T follicular helper cell (primary cell): ENCODE measurements around the gene TSPEAR.
"Not testable (repeated sequence)": the region's sequence is repeated elsewhere in the genome, so short reads cannot be mapped to it uniquely, and the experiment has no call there.

ENCODE experiments used
- DNase-seq: peaks from one replicate; pipeline ENCODE4 v3.0.0-alpha.2; 2020; ENCODE audit warnings: low read depth

The TSPEAR gene

GRCh38 chr21:44650973-44651675, 60.2 kb downstream of the TSPEAR start:
- DNase-seq = no peak

GRCh38 chr21:44650265-44650972, 61.0 kb downstream of the TSPEAR start:
- no peak for DNase-seq

DNA sequence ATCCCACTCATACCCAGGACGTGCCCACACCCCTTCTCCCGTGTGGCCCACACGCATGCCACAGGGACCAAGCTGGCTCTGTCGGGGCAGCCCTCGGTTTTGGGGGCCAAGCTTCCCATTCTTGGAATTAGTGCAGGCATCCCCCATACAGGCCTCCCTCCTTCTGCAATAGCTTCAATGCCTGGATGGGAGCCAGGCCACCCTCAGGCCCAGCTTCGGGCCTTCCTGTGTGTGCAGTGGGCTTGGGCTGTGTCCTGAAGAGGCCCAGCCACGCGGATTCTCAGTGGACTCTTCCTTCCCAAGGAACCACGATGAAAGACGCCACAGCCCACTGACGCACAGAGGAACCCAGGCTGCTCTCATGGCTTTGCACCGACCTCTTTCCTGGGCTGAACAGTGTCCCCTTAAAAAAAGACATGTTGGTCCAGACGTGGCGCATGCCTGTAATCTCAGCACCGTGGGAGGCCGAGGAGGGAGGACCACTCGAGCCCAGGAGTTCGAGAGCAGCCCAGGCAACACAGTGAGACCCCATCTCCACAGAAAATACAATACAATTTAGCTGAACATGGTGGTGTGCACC, 61.8 kb downstream of the TSPEAR start:
- no peak for DNase-seq

DNA sequence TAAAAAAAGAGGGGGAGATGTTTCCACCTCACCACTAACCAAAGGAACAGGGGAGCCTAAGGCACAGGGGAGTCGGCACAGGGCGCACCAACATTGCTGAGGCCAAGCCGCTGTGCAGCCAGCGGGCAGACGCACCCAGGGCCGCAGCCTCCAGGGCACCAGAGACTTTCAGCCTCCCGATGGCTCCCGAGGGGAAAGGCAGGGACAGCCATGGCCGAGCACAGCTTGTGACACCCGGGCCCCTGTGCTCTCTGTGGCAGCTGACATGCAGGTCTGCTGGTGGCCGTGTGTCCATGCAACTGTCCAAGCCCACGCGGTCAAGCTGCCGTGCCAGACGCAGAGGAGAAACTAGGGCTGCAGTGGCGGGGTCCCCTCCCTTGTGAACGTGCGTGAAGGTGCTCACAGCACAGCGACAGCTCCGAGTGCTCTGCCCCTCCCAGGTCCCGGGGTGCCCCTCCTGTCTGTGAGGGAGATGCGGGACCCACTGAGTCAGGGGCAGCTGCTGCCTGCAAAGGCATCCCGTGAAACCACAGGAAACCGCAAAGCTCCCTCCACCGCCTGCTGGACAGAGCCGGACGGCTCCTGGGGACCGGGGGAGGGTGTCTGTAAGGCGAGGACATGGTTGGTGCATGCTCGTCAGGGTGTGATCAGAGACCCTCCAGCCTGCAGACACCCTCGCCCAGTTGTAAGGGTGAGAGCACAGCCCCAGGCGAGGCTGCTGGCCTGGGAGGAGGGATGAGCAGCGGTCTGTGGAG, 62.6 kb downstream of the TSPEAR start:
- no peak for DNase-seq

- no peak for DNase-seq
These were observed 64.2 kb downstream of the TSPEAR start for GRCh38 chr21:44647222-44647552.

GRCh38 chr21:44646366-44647221, 64.8 kb downstream of the TSPEAR start, which contains the start of gene KRTAP10-11:
Gene KRTAP10-11, plus strand, starts transcription at chr21:44646414. Its CDS starts 45 bp downstream, at chr21:44646459.
- DNase-seq = not testable (repeated sequence)

DNA sequence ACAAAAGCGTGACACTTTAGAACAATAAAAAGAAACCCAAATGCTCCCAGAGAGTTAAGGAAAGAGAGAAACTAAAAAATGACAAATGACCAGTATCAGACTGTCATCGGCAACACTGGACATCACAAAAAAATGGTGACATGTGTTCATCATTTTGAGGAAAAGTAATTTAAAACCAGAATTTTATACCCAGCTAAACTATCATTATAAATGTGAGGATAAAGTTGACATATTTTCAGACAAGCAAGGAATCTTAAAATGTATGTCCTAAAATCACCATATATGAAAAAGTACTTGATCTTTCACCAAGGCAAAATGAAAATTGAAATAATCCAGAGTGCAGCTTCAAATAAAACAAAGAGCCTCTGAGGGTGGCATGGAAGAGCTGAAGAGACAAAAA, 66.5 kb downstream of the TSPEAR start:
- no peak for DNase-seq

- DNase-seq = no peak
These were observed 67.5 kb downstream of the TSPEAR start for GRCh38 chr21:44643741-44644310.

- no peak for DNase-seq
These were observed 70.6 kb downstream of the TSPEAR start for GRCh38 chr21:44640761-44641160.

DNA sequence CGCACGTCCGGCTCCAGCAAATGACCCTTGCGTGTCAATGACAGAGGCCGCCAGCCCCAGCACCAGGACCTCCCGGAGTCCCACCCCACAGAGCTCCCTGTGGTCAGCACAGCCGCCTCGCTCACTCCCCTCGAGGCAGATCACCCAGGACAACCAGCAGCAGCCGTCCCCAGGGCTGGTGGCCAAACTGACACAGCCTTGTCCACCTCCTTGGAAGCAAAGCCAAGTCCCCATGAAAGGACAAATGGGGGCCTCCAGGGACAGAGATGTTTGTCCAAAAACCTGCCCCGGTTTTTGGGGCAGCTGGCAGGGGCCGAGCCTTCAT, 72.1 kb downstream of the TSPEAR start:
- no peak for DNase-seq

- not testable (repeated sequence) for DNase-seq
These were observed 72.7 kb downstream of the TSPEAR start for GRCh38 chr21:44638506-44639330.

- not testable (repeated sequence) for DNase-seq
These were observed 73.5 kb downstream of the TSPEAR start for GRCh38 chr21:44637851-44638348.

GRCh38 chr21:44637018-44637850, 74.1 kb downstream of the TSPEAR start, which contains the start of gene KRTAP10-10:
Gene KRTAP10-10, plus strand, starts transcription at chr21:44637356. Its CDS starts 62 bp downstream, at chr21:44637418.
- DNase-seq = no peak

DNA sequence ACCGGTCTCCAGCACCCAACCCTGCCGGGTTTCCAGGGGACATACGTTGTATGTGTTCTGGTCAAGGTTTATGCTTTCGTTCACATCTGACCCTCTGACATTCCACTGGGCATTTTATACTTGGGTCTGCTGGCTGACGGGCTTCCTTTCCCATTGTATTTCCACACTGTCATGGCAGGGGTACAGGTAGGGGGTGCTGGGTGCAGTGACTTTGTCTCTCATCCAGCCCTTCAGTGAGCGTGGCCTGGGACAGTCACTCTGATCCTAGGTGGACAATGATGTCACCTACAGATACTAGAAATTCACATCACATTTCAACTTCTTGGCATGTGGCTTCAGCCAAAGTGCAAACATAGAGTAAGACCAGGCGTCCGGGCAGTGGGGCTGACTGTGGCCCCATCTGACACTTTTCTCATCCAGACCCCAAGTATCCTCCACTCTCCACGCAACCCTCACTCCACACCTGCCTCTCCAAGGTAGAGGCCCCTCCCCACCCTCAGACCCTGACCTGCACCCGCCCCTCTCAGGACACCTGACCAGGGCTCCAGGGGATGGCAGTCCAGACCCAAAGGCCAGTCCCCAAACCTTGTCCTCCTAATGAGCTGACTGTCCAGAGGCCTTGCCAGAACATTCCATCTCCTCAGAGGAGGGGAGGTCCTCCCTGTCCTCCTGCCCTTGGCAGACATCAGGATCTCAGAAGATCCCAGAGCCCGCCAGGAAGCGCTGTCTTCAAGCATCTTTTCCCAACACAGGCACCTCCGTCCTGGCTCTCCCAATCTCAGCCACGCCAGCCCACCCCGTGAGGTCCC, 75.0 kb downstream of the TSPEAR start:
- no peak for DNase-seq

DNA sequence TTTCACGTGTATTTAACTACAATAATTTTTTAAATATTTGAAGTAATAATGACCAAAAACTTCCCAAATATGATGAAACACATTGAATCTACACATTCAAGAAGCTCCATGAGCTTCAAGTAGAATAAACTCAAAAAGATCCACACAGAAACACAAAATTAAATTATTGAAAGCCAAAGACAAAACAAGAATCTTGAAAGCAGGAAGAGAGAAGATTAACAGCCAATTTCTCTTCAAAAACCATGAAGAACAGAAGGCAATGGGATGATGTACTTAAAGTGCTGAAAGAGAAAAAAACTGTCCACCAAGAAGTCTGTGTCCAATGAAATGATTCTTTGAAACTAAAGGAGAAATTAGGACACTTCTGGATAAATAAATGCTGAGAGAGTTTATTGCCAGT, 79.3 kb downstream of the TSPEAR start:
- no peak for DNase-seq

- no peak for DNase-seq
These were observed 80.9 kb downstream of the TSPEAR start for GRCh38 chr21:44630440-44630839.

- no peak for DNase-seq
These were observed 82.5 kb downstream of the TSPEAR start for GRCh38 chr21:44628707-44629391.

GRCh38 chr21:44627831-44628233, 83.5 kb downstream of the TSPEAR start:
- not testable (repeated sequence) for DNase-seq
